GM12878 (cell line): Measurements from ENCODE around the gene CRYBG3. TPM values are rescaled to one million over a fixed set of nuclear protein-coding genes. Genes with fewer than 3 reads are reported as not detected.

Experiments used
- ATAC-seq: fragments of 200-7000 bp; cut with Tn5 transposase; 3 replicates; pipeline ENCODE4 v1.9.1; 2020; ENCODE audit warnings: mild to moderate bottlenecking, moderate library complexity
- BruUV-seq: library from RNA; stranded (reverse); fragments of 400-500 nt; replicated peaks from 2 replicates; lab custom pipeline; 2021; lab: Mats Ljungman, UMichigan
- CTCF ChIA-PET: fragments of 300-600 bp; sonication (Branson Sonifier 250); formaldehyde crosslinking; extraction: SDS; loops from one replicate; lab custom pipeline; 2021; ENCODE audit warnings: inconsistent platforms; lab: Yijun Ruan, JAX
- POLR2A ChIA-PET: fragments of 350-600 bp; formaldehyde crosslinking; extraction: SDS; loops from one replicate; lab custom pipeline; 2021; ENCODE audit warnings: inconsistent platforms; lab: Charles Lee
- RAD21 ChIA-PET: fragments of 300-600 bp; sonication (Branson Sonifier 250); formaldehyde crosslinking; loops from one replicate; lab custom pipeline; 2023; ENCODE audit warnings: antibody characterized with exemption; ENCODE audit not compliant: unreplicated experiment; lab: Charles Lee
- SMC1A ChIA-PET: fragments of 300-600 bp; sonication (Branson Sonifier 250); formaldehyde crosslinking; loops from one replicate; lab custom pipeline; 2023; ENCODE audit not compliant: unreplicated experiment, uncharacterized antibody; lab: Charles Lee
- DNase-seq: peaks from one replicate; pipeline ENCODE4 v3.0.0-alpha.2; 2011; ENCODE audit warnings: low read depth, low spot score
- FAIRE-seq: peaks from 3 replicates; lab custom pipeline; 2011; peaks lifted over from hg19 to GRCh38; lab: Jason Lieb, UNC
- H2AFZ ChIP-seq: 2 replicates; pipeline ENCODE4 v1.6.0; 2011; ENCODE audit warnings: low read depth, low read length, control low read depth; ENCODE audit not compliant: control insufficient read depth
- H3K27ac ChIP-seq: 2 replicates; pipeline ENCODE4 v1.5.1; 2011; ENCODE audit warnings: control low read depth; ENCODE audit not compliant: control insufficient read depth, insufficient read depth
- H3K27me3 ChIP-seq, 2 experiments: replicated peaks in 1 of 2; 2 replicates each; pipeline versions ENCODE4 v1.6.0 to v1.6.1; 2011; ENCODE audit warnings: low read length in 1 of 2; ENCODE audit not compliant: control insufficient read depth in 2 of 2, insufficient read depth in 2 of 2
- H3K36me3 ChIP-seq, 2 experiments: 2 replicates each; pipeline ENCODE4 v1.5.1; 2011; ENCODE audit warnings: low read length in 1 of 2; ENCODE audit not compliant: control insufficient read depth in 2 of 2, insufficient read depth in 2 of 2
- H3K4me1 ChIP-seq: 2 replicates; pipeline ENCODE4 v1.6.1; 2011; ENCODE audit warnings: mild to moderate bottlenecking, low read length, moderate library complexity, mixed read lengths; ENCODE audit not compliant: control insufficient read depth, insufficient read depth
- H3K4me2 ChIP-seq: 2 replicates; pipeline ENCODE4 v1.6.0; 2011; ENCODE audit warnings: control low read depth; ENCODE audit not compliant: control insufficient read depth, insufficient read depth
- H3K4me3 ChIP-seq: fragments of 200-600 bp; sonication (generic); 2 replicates; pipeline ENCODE4 v1.5.1; 2016
- H3K79me2 ChIP-seq: 2 replicates; pipeline ENCODE4 v1.6.0; 2011; ENCODE audit warnings: low read length; ENCODE audit not compliant: control insufficient read depth, insufficient read depth
- H3K9ac ChIP-seq: 2 replicates; pipeline ENCODE4 v1.8.0; 2011; ENCODE audit warnings: low read length, control low read depth, mixed read lengths; ENCODE audit not compliant: control insufficient read depth, insufficient read depth
- H3K9me3 ChIP-seq: replicated peaks from 3 replicates; pipeline ENCODE4 v1.5.1; 2011; ENCODE audit warnings: mild to moderate bottlenecking, low read length; ENCODE audit not compliant: control insufficient read depth, insufficient read depth
- H4K20me1 ChIP-seq: 2 replicates; pipeline ENCODE4 v1.6.0; 2011; ENCODE audit not compliant: control insufficient read depth, insufficient read depth
- BHLHE40 ChIP-seq, 2 experiments: fragments of 450-650 bp in 1 of 2; IDR thresholded peaks; 2 replicates each; pipeline ENCODE4 v1.6.1; 2011 to 2017; ENCODE audit warnings: low read depth in 2 of 2, borderline replicate concordance in 1 of 2, improper control_type of control experiment in 1 of 2, low read length in 1 of 2, mild to moderate bottlenecking in 1 of 2
- CBX5 ChIP-seq: sonication (generic); IDR thresholded peaks from 2 replicates; pipeline ENCODE4 v1.6.1; 2016; ENCODE audit warnings: low read depth, moderate library complexity, mild to moderate bottlenecking, inconsistent platforms
- IRF5 ChIP-seq: fragments of 450-650 bp; IDR thresholded peaks from 2 replicates; pipeline ENCODE4 v1.6.1; 2017; ENCODE audit warnings: borderline replicate concordance
- KAT2A ChIP-seq: conservative IDR thresholded peaks from 2 replicates; pipeline ENCODE4 v1.6.1; 2011; ENCODE audit warnings: low read depth, low read length; ENCODE audit not compliant: control insufficient read depth
- MEF2A ChIP-seq: IDR thresholded peaks from 2 replicates; pipeline ENCODE4 v1.6.1; 2011; ENCODE audit warnings: low read depth, mild to moderate bottlenecking, low read length, moderate library complexity; ENCODE audit not compliant: insufficient read depth
- MTA2 ChIP-seq: fragments of 450-650 bp; IDR thresholded peaks from 2 replicates; pipeline ENCODE4 v1.6.1; 2016; ENCODE audit warnings: low read depth, mild to moderate bottlenecking, moderate library complexity
- RAD21 ChIP-seq: IDR thresholded peaks from 2 replicates; pipeline ENCODE4 v1.6.1; 2011; ENCODE audit warnings: mild to moderate bottlenecking, low read depth, low read length, moderate library complexity; ENCODE audit not compliant: insufficient read depth
- SIX5 ChIP-seq: IDR thresholded peaks from 2 replicates; pipeline ENCODE4 v1.6.1; 2011; ENCODE audit warnings: mild to moderate bottlenecking, low read depth, low read length, moderate library complexity; ENCODE audit not compliant: severe bottlenecking
- SMAD1 ChIP-seq: fragments of 450-650 bp; IDR thresholded peaks from 2 replicates; pipeline ENCODE4 v1.6.1; 2018; ENCODE audit warnings: mild to moderate bottlenecking, low read depth; ENCODE audit not compliant: partially characterized antibody
- SPI1 ChIP-seq: IDR thresholded peaks from 2 replicates; pipeline ENCODE4 v1.6.1; 2011; ENCODE audit warnings: low read depth, mild to moderate bottlenecking, low read length, moderate library complexity, borderline replicate concordance; ENCODE audit not compliant: insufficient read depth
- ZNF207 ChIP-seq: fragments of 450-650 bp; IDR thresholded peaks from 2 replicates; pipeline ENCODE4 v1.6.1; 2014; ENCODE audit warnings: antibody characterized with exemption, mild to moderate bottlenecking, borderline replicate concordance
- ZNF217 ChIP-seq: fragments of 450-650 bp; IDR thresholded peaks from 2 replicates; pipeline ENCODE4 v1.6.1; 2017; ENCODE audit warnings: antibody characterized with exemption, mild to moderate bottlenecking
- ZNF24 ChIP-seq: fragments of 450-650 bp; IDR thresholded peaks from 2 replicates; pipeline ENCODE4 v1.6.1; 2017; ENCODE audit warnings: antibody characterized with exemption, mild to moderate bottlenecking
- ZNF384 ChIP-seq: IDR thresholded peaks from 2 replicates; pipeline ENCODE4 v1.6.1; 2012; ENCODE audit warnings: low read depth, mild to moderate bottlenecking, low read length, improper control_type of control experiment, borderline replicate concordance
- WGBS: methylation state at CpG from one replicate; pipeline ENCODE4 v1.1.6; 2016; ENCODE audit warnings: low lambda C conversion rate; ENCODE audit not compliant: insufficient replicate concordance, insufficient coverage; ENCODE audit errors: missing lambda C conversion rate; 5-methylcytosine and 5-hydroxymethylcytosine counted together
- in situ Hi-C: fragments of 300-500 bp; cut with MboI; formaldehyde crosslinking; loops from 9 replicates; pipeline ENCODE4 v1.14.3; 2018; ENCODE audit warnings: mixed read lengths
- intact Hi-C: fragments of 100-400 bp; cut with micrococcal nuclease; formaldehyde crosslinking; loops from one replicate; pipeline ENCODE4 v1.14.2; 2022; ENCODE audit not compliant: unreplicated experiment
- polyA plus RNA-seq, 11 experiments: library from polyadenylated mRNA; depleted of rRNA in 4 of 11; unstranded in 6 of 11; stranded (reverse) in 5 of 11; fragments of >200 nt; fragmentation: Nextera tagmentation in 4 of 11; fragmentation: Illumina TruSeq in 1 of 11; extraction: Ambion mirVana in 4 of 11; extraction: Trizol in 1 of 11; gene quantifications; 1 replicate in 1 of 11; 2 replicates in 10 of 11; pipeline versions ENCODE4 v1.2.1 to v1.2.3, GENCODE V29; 2011 to 2016; ENCODE audit warnings: inconsistent platforms in 2 of 11, missing spikeins in 2 of 11, low read depth in 1 of 11
- total RNA-seq, 4 experiments: library from RNA; depleted of rRNA in 3 of 4; stranded (reverse); fragments of >200 nt in 3 of 4; fragmentation: Illumina TruSeq in 1 of 4; extraction: Trizol in 1 of 4; gene quantifications; 2 replicates each; pipeline versions ENCODE4 v1.2.1 to v1.2.3, GENCODE V29; 2013 to 2021
- TF ChIP-seq, protein P1 (sequence below): fragments of 450-650 bp; IDR thresholded peaks from 2 replicates; pipeline ENCODE4 v1.6.1; 2017; ENCODE audit warnings: mild to moderate bottlenecking, moderate library complexity

Gene CRYBG3
- total and polyA plus RNA-seq, 10 of the 15 experiments (the other 5 are each of a cell fraction or from before 2014, with no cell fraction given), result 0.11 to 5.4 (median 1.6) TPM

GRCh38 chr3:97948351-97949109, 126.7 kb downstream of the CRYBG3 start:
- no peak overlapping the region for H3K4me3 ChIP-seq
- H4K20me1 ChIP-seq, result no peaks in the 10 kb centered on the region
- H3K9me3 ChIP-seq, result no peaks in the 10 kb centered on the region
- H3K36me3 ChIP-seq, result peaks cover 8 to 39% of the 10 kb centered on the region in 2 experiments
- H3K27me3 ChIP-seq, result no peaks in the 10 kb centered on the region
- no TSS peak for BruUV-seq
- ATAC-seq, result no peak
- ChIA-PET POLR2A (no interaction called here), CTCF (no interaction called here), SMC1A (no interaction called here), RAD21 (no interaction called here)
- no peak for FAIRE-seq
- no peak overlapping the region for H3K4me2 ChIP-seq
- H3K4me1 ChIP-seq, result no peaks in the 10 kb centered on the region
- no peak overlapping the region for H3K9ac ChIP-seq
- no peak overlapping the region for H2AFZ ChIP-seq
- no peak for DNase-seq
- intact Hi-C loops, result no loop called here
- H3K27ac ChIP-seq, result no peak overlapping the region
- WGBS, result 96% methylated on average over 5 of the region's 5 CpGs
- in situ Hi-C loops, result no loop called here
- H3K79me2 ChIP-seq, result no peaks in the 10 kb centered on the region
- TF ChIP-seq, protein P1, sequence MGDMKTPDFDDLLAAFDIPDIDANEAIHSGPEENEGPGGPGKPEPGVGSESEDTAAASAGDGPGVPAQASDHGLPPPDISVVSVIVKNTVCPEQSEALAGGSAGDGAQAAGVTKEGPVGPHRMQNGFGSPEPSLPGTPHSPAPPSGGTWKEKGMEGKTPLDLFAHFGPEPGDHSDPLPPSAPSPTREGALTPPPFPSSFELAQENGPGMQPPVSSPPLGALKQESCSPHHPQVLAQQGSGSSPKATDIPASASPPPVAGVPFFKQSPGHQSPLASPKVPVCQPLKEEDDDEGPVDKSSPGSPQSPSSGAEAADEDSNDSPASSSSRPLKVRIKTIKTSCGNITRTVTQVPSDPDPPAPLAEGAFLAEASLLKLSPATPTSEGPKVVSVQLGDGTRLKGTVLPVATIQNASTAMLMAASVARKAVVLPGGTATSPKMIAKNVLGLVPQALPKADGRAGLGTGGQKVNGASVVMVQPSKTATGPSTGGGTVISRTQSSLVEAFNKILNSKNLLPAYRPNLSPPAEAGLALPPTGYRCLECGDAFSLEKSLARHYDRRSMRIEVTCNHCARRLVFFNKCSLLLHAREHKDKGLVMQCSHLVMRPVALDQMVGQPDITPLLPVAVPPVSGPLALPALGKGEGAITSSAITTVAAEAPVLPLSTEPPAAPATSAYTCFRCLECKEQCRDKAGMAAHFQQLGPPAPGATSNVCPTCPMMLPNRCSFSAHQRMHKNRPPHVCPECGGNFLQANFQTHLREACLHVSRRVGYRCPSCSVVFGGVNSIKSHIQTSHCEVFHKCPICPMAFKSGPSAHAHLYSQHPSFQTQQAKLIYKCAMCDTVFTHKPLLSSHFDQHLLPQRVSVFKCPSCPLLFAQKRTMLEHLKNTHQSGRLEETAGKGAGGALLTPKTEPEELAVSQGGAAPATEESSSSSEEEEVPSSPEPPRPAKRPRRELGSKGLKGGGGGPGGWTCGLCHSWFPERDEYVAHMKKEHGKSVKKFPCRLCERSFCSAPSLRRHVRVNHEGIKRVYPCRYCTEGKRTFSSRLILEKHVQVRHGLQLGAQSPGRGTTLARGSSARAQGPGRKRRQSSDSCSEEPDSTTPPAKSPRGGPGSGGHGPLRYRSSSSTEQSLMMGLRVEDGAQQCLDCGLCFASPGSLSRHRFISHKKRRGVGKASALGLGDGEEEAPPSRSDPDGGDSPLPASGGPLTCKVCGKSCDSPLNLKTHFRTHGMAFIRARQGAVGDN, result no peak
- TF ChIP-seq MEF2A (no peak), IRF5 (no peak), SIX5 (no peak), CBX5 (no peak), RAD21 (no peak), MTA2 (no peak), KAT2A (no peak), BHLHE40 (IDR thresholded peaks at IDR 0.05; ENCODE audit: borderline replicate concordance in 1 of 2, low read depth in 2 of 2, low read length in 1 of 2) (no peak), SPI1 (no peak), ZNF24 (no peak), ZNF384 (no peak), ZNF207 (no peak), SMAD1 (no peak), ZNF217 (no peak)
